RKO (cell line): ENCODE results near the gene PUS1.
"Not testable (repeated sequence)": the region's sequence is repeated elsewhere in the genome, so short reads cannot be mapped to it uniquely, and the experiment has no call there.

Source experiments
- DNase-seq: peaks from one replicate; pipeline ENCODE4 v3.0.0-alpha.2; 2016; ENCODE audit warnings: low spot score

PUS1 gene

GRCh38 chr12:131928711-131929580, at the start of gene PUS1:
Gene PUS1, plus strand, starts transcription at chr12:131929276. Its CDS starts 447 bp downstream, at chr12:131929723.
- peak; percentile 94 for DNase-seq

- no peak for DNase-seq
Observed at GRCh38 chr12:131882804-131883520, 46.1 kb upstream of the PUS1 start.

- DNase-seq: no peak
Observed at GRCh38 chr12:131883521-131883900, 45.6 kb upstream of the PUS1 start.

- DNase-seq: not testable (repeated sequence)
Observed at GRCh38 chr12:131885076-131885475, 44.0 kb upstream of the PUS1 start.

- no peak for DNase-seq
Observed at GRCh38 chr12:131885543-131886057, 43.5 kb upstream of the PUS1 start.

GRCh38 chr12:131891722-131892121, 37.4 kb upstream of the PUS1 start:
- DNase-seq: not testable (repeated sequence)

GRCh38 chr12:131892711-131893604, 36.1 kb upstream of the PUS1 start:
- DNase-seq: no peak

GRCh38 chr12:131893605-131894312, 35.3 kb upstream of the PUS1 start:
- DNase-seq: no peak

GRCh38 chr12:131894313-131894860, 34.7 kb upstream of the PUS1 start, which contains the start of gene ULK1:
Gene ULK1, plus strand, starts transcription at chr12:131894622. Its CDS starts 380 bp downstream, at chr12:131895002.
- peak; percentile 84 for DNase-seq

- no peak for DNase-seq
Observed at GRCh38 chr12:131894981-131895639, 34.0 kb upstream of the PUS1 start.

GRCh38 chr12:131895640-131896079, 33.4 kb upstream of the PUS1 start:
- DNase-seq: no peak

GRCh38 chr12:131896080-131896810, 32.8 kb upstream of the PUS1 start:
- DNase-seq: peak; percentile 88

GRCh38 chr12:131896811-131897270, 32.2 kb upstream of the PUS1 start:
- DNase-seq: no peak

- DNase-seq: no peak
Observed at GRCh38 chr12:131897276-131897675, 31.8 kb upstream of the PUS1 start.

GRCh38 chr12:131897875-131898274, 31.2 kb upstream of the PUS1 start:
- DNase-seq: no peak

- no peak for DNase-seq
Observed at GRCh38 chr12:131900397-131900796, 28.7 kb upstream of the PUS1 start.

GRCh38 chr12:131901431-131902331, 27.4 kb upstream of the PUS1 start:
- no peak for DNase-seq
